K562 (cell line): Measurements from ENCODE around the gene VAPB. TPM values are rescaled to one million over a fixed set of nuclear protein-coding genes. Genes with fewer than 3 reads are reported as not detected.
A peak's percentile ranks its signal among the peaks of the same experiment; 100 is the strongest.

Experiments
- ATAC-seq: fragments of 200-7000 bp; cut with Tn5 transposase; 3 replicates; pipeline ENCODE4 v1.9.1; 2020; ENCODE audit warnings: moderate library complexity
- BruUV-seq: library from RNA; stranded (reverse); fragments of 400-500 nt; replicated peaks from 2 replicates; lab custom pipeline; 2021; lab: Mats Ljungman, UMichigan
- CTCF ChIA-PET: fragments of 300-600 bp; formaldehyde crosslinking; extraction: SDS; loops from one replicate; lab custom pipeline; 2021; ENCODE audit warnings: low intra/inter-chr PET ratio; lab: Yijun Ruan, JAX
- POLR2A ChIA-PET: fragments of 300-600, 350-650 bp; sonication (Branson Sonifier 250); formaldehyde crosslinking; extraction: SDS; loops from one replicate; lab custom pipeline; 2021; ENCODE audit warnings: antibody characterized with exemption, inconsistent platforms; lab: Yijun Ruan, JAX
- DNase-seq, 4 experiments: peaks; one replicate each; pipeline versions ENCODE4 v3.0.0 to v3.0.0-alpha.2; 2011 to 2018; ENCODE audit warnings: low spot score in 3 of 4, mixed read lengths in 3 of 4; ENCODE audit errors: extremely low read depth in 1 of 4
- FAIRE-seq: peaks from 2 replicates; lab custom pipeline; 2011; peaks lifted over from hg19 to GRCh38; lab: Jason Lieb, UNC
- H2AFZ ChIP-seq: 2 replicates; pipeline ENCODE4 v1.6.0; 2011; ENCODE audit warnings: low read depth, low read length, control low read depth, inconsistent platforms
- H3K27ac ChIP-seq: fragments of 200-600 bp; 3 replicates; pipeline ENCODE4 v1.8.0; 2011; ENCODE audit warnings: low read depth, mild to moderate bottlenecking, control low read depth, inconsistent platforms, low read length, moderate library complexity, mixed read lengths; ENCODE audit errors: extremely low read depth
- H3K27me3 ChIP-seq, 2 experiments: fragments of 300-600 bp in 1 of 2; 2 replicates in 1 of 2; 3 replicates in 1 of 2; pipeline versions ENCODE4 v1.6.0 to v1.8.0; 2011; ENCODE audit warnings: inconsistent platforms in 2 of 2, low read length in 2 of 2, mild to moderate bottlenecking in 1 of 2, mixed read lengths in 1 of 2, moderate library complexity in 1 of 2; ENCODE audit not compliant: control insufficient read depth in 2 of 2, insufficient read depth in 2 of 2
- H3K36me3 ChIP-seq: fragments of 300-600 bp; 3 replicates; pipeline ENCODE4 v1.8.0; 2011; ENCODE audit warnings: mild to moderate bottlenecking, low read length, inconsistent platforms; ENCODE audit not compliant: control insufficient read depth, insufficient read depth
- H3K4me1 ChIP-seq, 2 experiments: fragments of 200-600 bp in 1 of 2; replicated peaks in 1 of 2; 2 replicates in 1 of 2; 3 replicates in 1 of 2; pipeline versions ENCODE4 v1.5.1 to v1.8.0; 2011; ENCODE audit warnings: inconsistent platforms in 2 of 2, low read length in 2 of 2, mild to moderate bottlenecking in 1 of 2, mixed read lengths in 1 of 2, moderate library complexity in 1 of 2; ENCODE audit not compliant: control insufficient read depth in 2 of 2, insufficient read depth in 2 of 2
- H3K4me2 ChIP-seq: 2 replicates; pipeline ENCODE4 v1.6.1; 2011; ENCODE audit warnings: low read length, control low read depth, inconsistent platforms, mixed read lengths; ENCODE audit not compliant: insufficient read depth
- H3K4me3 ChIP-seq: fragments of 200-600 bp; sonication (generic), shearing (Covaris generic); 2 replicates; pipeline ENCODE4 v1.5.1; 2016; ENCODE audit warnings: control low read depth, inconsistent platforms
- H3K79me2 ChIP-seq: fragments of 200-600 bp; 3 replicates; pipeline ENCODE4 v1.8.0; 2011; ENCODE audit warnings: low read length, inconsistent platforms; ENCODE audit not compliant: control insufficient read depth, insufficient read depth
- H3K9ac ChIP-seq, 2 experiments: 2 replicates each; pipeline versions ENCODE4 v1.6.0 to v1.6.1; 2011; ENCODE audit warnings: low read depth in 2 of 2, low read length in 2 of 2, control low read depth in 1 of 2, inconsistent platforms in 1 of 2, mild to moderate bottlenecking in 1 of 2, mixed read lengths in 1 of 2; ENCODE audit not compliant: insufficient read depth in 1 of 2
- H3K9me1 ChIP-seq: one replicate; pipeline ENCODE4 v1.6.0; 2011; ENCODE audit warnings: inconsistent platforms, mild to moderate bottlenecking, low read length, moderate library complexity; ENCODE audit not compliant: control insufficient read depth, insufficient read depth
- H3K9me3 ChIP-seq: replicated peaks from 2 replicates; pipeline ENCODE4 v1.5.1; 2011; ENCODE audit warnings: low read depth, low read length, inconsistent platforms; ENCODE audit not compliant: control insufficient read depth, insufficient read depth
- H4K20me1 ChIP-seq: replicated peaks from 2 replicates; pipeline ENCODE4 v1.6.1; 2011; ENCODE audit warnings: low read length, inconsistent platforms, mixed read lengths; ENCODE audit not compliant: control insufficient read depth, insufficient read depth
- DMBX1 ChIP-seq: fragments of 250-450 bp; sonication (Bioruptor Pico); IDR thresholded peaks from 2 replicates; pipeline ENCODE4 v1.8.0; 2022; ENCODE audit warnings: inconsistent platforms, mild to moderate bottlenecking, moderate library complexity, borderline replicate concordance
- MAFK ChIP-seq: IDR thresholded peaks from 2 replicates; pipeline ENCODE4 v1.6.1; 2011; ENCODE audit warnings: low read length, improper control_type of control experiment
- SMAD3 ChIP-seq: fragments of 450-650 bp; formaldehyde crosslinking; conservative IDR thresholded peaks from 2 replicates; pipeline ENCODE4 v1.4.0; 2020; ENCODE audit warnings: mild to moderate bottlenecking
- XRCC3 ChIP-seq: fragments of 450-650 bp; IDR thresholded peaks from 2 replicates; pipeline ENCODE4 v1.6.1; 2017; ENCODE audit warnings: mild to moderate bottlenecking, moderate library complexity
- ZNF79 ChIP-seq: fragments of 250-450 bp; sonication (Bioruptor Pico); IDR thresholded peaks from 2 replicates; pipeline ENCODE4 v1.4.0; 2020; ENCODE audit warnings: low read depth, mild to moderate bottlenecking, moderate library complexity
- WGBS: fragments of 100-300 bp; shearing (Covaris generic); methylation state at CpG from one replicate; pipeline ENCODE4 v1.1.6; 2016; ENCODE audit warnings: low coverage, mixed read lengths; ENCODE audit not compliant: insufficient coverage; ENCODE audit errors: missing lambda C conversion rate; 5-methylcytosine and 5-hydroxymethylcytosine counted together
- in situ Hi-C: fragments of 300-500 bp; cut with MboI; formaldehyde crosslinking; loops from 4 replicates; pipeline ENCODE4 v1.15.0; 2018; ENCODE audit warnings: inconsistent platforms, mixed read lengths
- intact Hi-C: fragments of 100-400 bp; cut with micrococcal nuclease; formaldehyde crosslinking; loops from 2 replicates; pipeline ENCODE4 v1.14.2; 2022
- polyA plus RNA-seq, 8 experiments: library from polyadenylated mRNA; depleted of rRNA in 4 of 8; stranded (reverse) in 5 of 8; unstranded in 3 of 8; fragments of >200 nt; fragmentation: Nextera tagmentation in 2 of 8; fragmentation: Illumina TruSeq in 1 of 8; extraction: Ambion mirVana in 2 of 8; extraction: Trizol in 1 of 8; gene quantifications; 2 replicates each; pipeline versions ENCODE4 v1.2.1 to v1.2.3, GENCODE V29; 2011 to 2014; ENCODE audit warnings: inconsistent platforms in 1 of 8, missing spikeins in 1 of 8
- total RNA-seq, 7 experiments: library from RNA; depleted of rRNA in 6 of 7; stranded (reverse); fragments of >200 nt in 6 of 7; fragmentation: Illumina TruSeq in 2 of 7; extraction: Trizol in 2 of 7; gene quantifications; 2 replicates each; pipeline versions ENCODE4 v1.2.1 to v1.2.3, GENCODE V29; 2011 to 2021; ENCODE audit warnings: low replicate concordance in 1 of 7
- TF ChIP-seq, protein P1 (sequence below), 3 experiments: IDR thresholded peaks in 2 of 3; conservative IDR thresholded peaks in 1 of 3; 2 replicates each; pipeline ENCODE4 v1.5.1; 2011 to 2012; ENCODE audit warnings: low read length in 3 of 3, mild to moderate bottlenecking in 3 of 3, control low read depth in 2 of 3, improper control_type of control experiment in 1 of 3, inconsistent platforms in 1 of 3, low read depth in 1 of 3, mixed read lengths in 1 of 3, moderate library complexity in 1 of 3; ENCODE audit not compliant: insufficient read depth in 2 of 3
- TF ChIP-seq, protein P2 (sequence below): fragments of 250-450 bp; sonication (Bioruptor Pico); IDR thresholded peaks from 2 replicates; pipeline ENCODE4 v1.8.0; 2022; ENCODE audit warnings: moderate library complexity, mild to moderate bottlenecking, inconsistent platforms
- TF ChIP-seq, protein P3 (sequence below): fragments of 450-650 bp; formaldehyde crosslinking; IDR thresholded peaks from 2 replicates; pipeline ENCODE4 v1.4.0; 2020; ENCODE audit warnings: mild to moderate bottlenecking, moderate library complexity
- TF ChIP-seq, protein P4 (sequence below), 2 experiments: fragments of 450-650 bp in 1 of 2; sonication (generic) in 1 of 2; formaldehyde crosslinking in 1 of 2; IDR thresholded peaks in 1 of 2; conservative IDR thresholded peaks in 1 of 2; 2 replicates each; pipeline versions ENCODE4 v1.6.1 to v1.8.1; 2016 to 2023; ENCODE audit warnings: mild to moderate bottlenecking in 2 of 2, moderate library complexity in 2 of 2, inconsistent platforms in 1 of 2, missing genetic modification reagents in 1 of 2

The VAPB gene
- total and polyA plus RNA-seq, 9 of the 15 experiments (the other 6 are each of a cell fraction or from before 2014, with no cell fraction given), result 3.4 to 51.0 (median 27.9) TPM

- Histone ChIP-seq H4K20me1 (peaks cover 33% of the 10 kb centered on the region; the same call in 1 of the 2 replicates), H3K36me3 (peaks cover 63% of the 10 kb centered on the region)
Observed at GRCh38 chr20:58392286-58392685, 3.3 kb downstream of the VAPB start.

DNA sequence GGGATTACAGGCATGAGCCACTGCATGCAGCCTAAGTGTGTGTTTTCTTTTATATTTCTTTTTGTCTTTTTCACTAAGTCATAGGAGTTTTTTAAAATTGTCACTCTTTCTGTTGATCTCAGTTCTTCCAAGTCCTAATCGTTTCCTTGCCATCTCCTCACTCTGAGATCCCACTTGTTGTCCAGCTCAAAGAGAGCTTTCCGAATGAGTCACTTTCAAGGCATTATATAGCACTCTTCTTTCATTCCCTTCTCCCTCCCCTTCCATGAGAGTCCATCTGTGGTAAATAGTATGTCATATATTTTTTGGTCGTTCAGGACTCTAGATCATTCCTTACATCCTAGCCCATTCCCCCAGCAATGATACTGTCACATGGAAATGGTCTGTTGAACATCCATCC is 4.3 kb downstream of the VAPB start:
- BruUV-seq, result no TSS peak
- Histone ChIP-seq H3K4me3 (no peak overlapping the region), H3K4me2 (no peak overlapping the region), H3K27ac (no peak overlapping the region), H4K20me1 (peaks cover 33% of the 10 kb centered on the region; the same call in 1 of the 2 replicates), H3K36me3 (peaks cover 72% of the 10 kb centered on the region), H3K9me3 (peaks cover 3% of the 10 kb centered on the region; the same call in 1 of the 2 replicates), H3K9ac (no peak overlapping the region), H3K27me3 (no peaks in the 10 kb centered on the region), H3K79me2 (peaks cover 89% of the 10 kb centered on the region), H3K9me1 (no peaks in the 10 kb centered on the region), H3K4me1 (peaks cover 21 to 27% of the 10 kb centered on the region in 2 experiments), H2AFZ (no peak overlapping the region)
- in situ Hi-C loops, result no loop called here
- CTCF ChIA-PET, result no interaction called here
- intact Hi-C loops, result no loop called here
- POLR2A ChIA-PET, result interaction anchor here (0.6 kb wide), 1 partner anchor 981 kb away, joined by 4 read pairs; no protein-coding TSS in a partner anchor
- DNase-seq, result no peak
- WGBS, result 86% methylated on average over 3 of the region's 3 CpGs
- no peak for ATAC-seq
- FAIRE-seq, result no peak
- TF ChIP-seq ZNF79 (CRISPR knock-in tag) (no peak), XRCC3 (no peak), DMBX1 (CRISPR knock-in tag) (no peak), SMAD3 (CRISPR knock-in tag) (no peak)
- TF ChIP-seq, protein P1, sequence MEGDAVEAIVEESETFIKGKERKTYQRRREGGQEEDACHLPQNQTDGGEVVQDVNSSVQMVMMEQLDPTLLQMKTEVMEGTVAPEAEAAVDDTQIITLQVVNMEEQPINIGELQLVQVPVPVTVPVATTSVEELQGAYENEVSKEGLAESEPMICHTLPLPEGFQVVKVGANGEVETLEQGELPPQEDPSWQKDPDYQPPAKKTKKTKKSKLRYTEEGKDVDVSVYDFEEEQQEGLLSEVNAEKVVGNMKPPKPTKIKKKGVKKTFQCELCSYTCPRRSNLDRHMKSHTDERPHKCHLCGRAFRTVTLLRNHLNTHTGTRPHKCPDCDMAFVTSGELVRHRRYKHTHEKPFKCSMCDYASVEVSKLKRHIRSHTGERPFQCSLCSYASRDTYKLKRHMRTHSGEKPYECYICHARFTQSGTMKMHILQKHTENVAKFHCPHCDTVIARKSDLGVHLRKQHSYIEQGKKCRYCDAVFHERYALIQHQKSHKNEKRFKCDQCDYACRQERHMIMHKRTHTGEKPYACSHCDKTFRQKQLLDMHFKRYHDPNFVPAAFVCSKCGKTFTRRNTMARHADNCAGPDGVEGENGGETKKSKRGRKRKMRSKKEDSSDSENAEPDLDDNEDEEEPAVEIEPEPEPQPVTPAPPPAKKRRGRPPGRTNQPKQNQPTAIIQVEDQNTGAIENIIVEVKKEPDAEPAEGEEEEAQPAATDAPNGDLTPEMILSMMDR (IDR thresholded peaks at IDR 0.05 in 2 of 3, conservative IDR thresholded peaks at IDR 0.05 in 1 of 3; ENCODE audit: insufficient read depth in 2 of 3, low read depth in 1 of 3, low read length in 3 of 3), result no peak
- TF ChIP-seq, protein P2, sequence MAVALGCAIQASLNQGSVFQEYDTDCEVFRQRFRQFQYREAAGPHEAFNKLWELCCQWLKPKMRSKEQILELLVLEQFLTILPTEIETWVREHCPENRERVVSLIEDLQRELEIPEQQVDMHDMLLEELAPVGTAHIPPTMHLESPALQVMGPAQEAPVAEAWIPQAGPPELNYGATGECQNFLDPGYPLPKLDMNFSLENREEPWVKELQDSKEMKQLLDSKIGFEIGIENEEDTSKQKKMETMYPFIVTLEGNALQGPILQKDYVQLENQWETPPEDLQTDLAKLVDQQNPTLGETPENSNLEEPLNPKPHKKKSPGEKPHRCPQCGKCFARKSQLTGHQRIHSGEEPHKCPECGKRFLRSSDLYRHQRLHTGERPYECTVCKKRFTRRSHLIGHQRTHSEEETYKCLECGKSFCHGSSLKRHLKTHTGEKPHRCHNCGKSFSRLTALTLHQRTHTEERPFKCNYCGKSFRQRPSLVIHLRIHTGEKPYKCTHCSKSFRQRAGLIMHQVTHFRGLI, result no peak
- TF ChIP-seq, protein P3, sequence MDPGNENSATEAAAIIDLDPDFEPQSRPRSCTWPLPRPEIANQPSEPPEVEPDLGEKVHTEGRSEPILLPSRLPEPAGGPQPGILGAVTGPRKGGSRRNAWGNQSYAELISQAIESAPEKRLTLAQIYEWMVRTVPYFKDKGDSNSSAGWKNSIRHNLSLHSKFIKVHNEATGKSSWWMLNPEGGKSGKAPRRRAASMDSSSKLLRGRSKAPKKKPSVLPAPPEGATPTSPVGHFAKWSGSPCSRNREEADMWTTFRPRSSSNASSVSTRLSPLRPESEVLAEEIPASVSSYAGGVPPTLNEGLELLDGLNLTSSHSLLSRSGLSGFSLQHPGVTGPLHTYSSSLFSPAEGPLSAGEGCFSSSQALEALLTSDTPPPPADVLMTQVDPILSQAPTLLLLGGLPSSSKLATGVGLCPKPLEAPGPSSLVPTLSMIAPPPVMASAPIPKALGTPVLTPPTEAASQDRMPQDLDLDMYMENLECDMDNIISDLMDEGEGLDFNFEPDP (CRISPR knock-in tag), result no peak

More at GRCh38 chr20:58392286-58392685, 3.3 kb downstream of the VAPB start:
- H3K9ac ChIP-seq, result no peak overlapping the region
- CTCF ChIA-PET, result no interaction called here
- no peak overlapping the region for H3K27ac ChIP-seq
- peak overlapping the region; percentile 1; the same call in 1 of the 2 replicates for H3K4me2 ChIP-seq
- H3K4me3 ChIP-seq, result no peak overlapping the region
- POLR2A ChIA-PET, result interaction anchor here (1.0 kb wide), 1 partner anchor 17 kb away, joined by 3 read pairs; no protein-coding TSS in a partner anchor
- no peak for FAIRE-seq
- BruUV-seq, result no TSS peak
- ATAC-seq, result no peak
- no peak for DNase-seq
- TF ChIP-seq, protein P4, sequence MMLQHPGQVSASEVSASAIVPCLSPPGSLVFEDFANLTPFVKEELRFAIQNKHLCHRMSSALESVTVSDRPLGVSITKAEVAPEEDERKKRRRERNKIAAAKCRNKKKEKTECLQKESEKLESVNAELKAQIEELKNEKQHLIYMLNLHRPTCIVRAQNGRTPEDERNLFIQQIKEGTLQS (IDR thresholded peaks at IDR 0.05), result 0 out of 2 replicates have a peak, but pooled peaks have one; percentile 17
- TF ChIP-seq, protein P4 (CRISPR knock-in tag; conservative IDR thresholded peaks at IDR 0.05), result no peak
- TF ChIP-seq MAFK, result no peak
- intact Hi-C loops, result no loop called here
- no peaks in the 10 kb centered on the region for H3K27me3 ChIP-seq
- H3K9me1 ChIP-seq, result no peaks in the 10 kb centered on the region
- H3K4me1 ChIP-seq, result peaks cover 21 to 27% of the 10 kb centered on the region in 2 experiments
- no peak overlapping the region for H2AFZ ChIP-seq
- peaks cover 5% of the 10 kb centered on the region; the same call in 1 of the 2 replicates for H3K9me3 ChIP-seq
- H3K79me2 ChIP-seq, result peaks cover 79% of the 10 kb centered on the region
- in situ Hi-C loops, result no loop called here
- 67% methylated on average over 4 of the region's 4 CpGs for WGBS
